ENCODE results near the gene MAP3K5. TPM values are rescaled to one million over a fixed set of nuclear protein-coding genes. Genes with fewer than 3 reads are reported as not detected.

MAP3K5 gene
- total and polyA plus RNA-seq, 9 of the 15 experiments (the other 6 are each of a cell fraction or from before 2014, with no cell fraction given) = 2.2 to 13.0 (median 9.9) TPM

DNA sequence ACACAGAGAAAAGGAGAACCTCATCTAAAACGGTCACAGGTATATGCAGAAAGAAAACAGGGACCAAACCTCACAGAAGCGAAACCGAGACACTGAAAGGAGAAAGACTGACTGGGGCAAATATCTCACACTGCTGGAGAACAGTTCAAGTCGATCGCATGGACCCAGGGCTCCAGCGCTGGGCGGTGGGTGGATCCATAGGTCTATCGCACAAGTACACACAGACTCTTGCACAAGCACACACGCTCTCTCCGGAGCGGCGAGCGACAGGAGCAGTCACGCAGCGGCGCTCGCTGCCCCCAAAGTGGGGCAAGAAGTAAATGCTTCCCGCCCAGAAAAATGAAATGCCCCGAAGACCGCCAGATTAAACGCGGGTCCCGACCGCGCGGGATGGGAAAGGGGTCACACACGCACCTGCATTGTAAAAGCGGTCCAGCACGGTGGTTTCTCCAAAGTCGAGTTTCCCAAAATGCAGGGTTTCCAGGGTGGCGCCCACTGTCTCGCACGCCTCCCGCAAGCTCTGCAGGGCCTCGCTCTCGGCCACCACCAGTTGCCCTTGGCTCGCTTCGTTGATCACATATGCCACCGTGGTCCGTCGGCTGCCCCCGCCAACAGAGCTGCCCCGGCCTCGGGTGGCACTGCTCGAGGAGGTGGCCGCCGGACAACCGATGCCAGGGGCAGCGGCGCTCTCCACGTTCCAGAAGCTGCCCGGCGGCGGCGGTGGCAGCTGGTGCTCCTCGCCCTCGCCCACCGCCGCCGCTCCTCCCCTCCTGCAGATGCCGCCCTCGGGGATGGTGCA lies 782 bp downstream of the MAP3K5 start (continued):
- no peak for TF ChIP-seq ZNF140 (CRISPR knock-in tag; IDR thresholded peaks at IDR 0.05)
- TF ChIP-seq SMARCC2 (IDR thresholded peaks at IDR 0.05; ENCODE audit: low read depth) = no peak
- TF ChIP-seq NFRKB (IDR thresholded peaks at IDR 0.05; ENCODE audit: low read depth) = 0 out of 2 replicates have a peak, but pooled peaks have one; percentile 42
- TF ChIP-seq ZNF197 (CRISPR knock-in tag; IDR thresholded peaks at IDR 0.05; ENCODE audit: low read depth) = no peak
- TF ChIP-seq ZNF134 (CRISPR knock-in tag; conservative IDR thresholded peaks at IDR 0.05) = no peak
- TF ChIP-seq EP300 (IDR thresholded peaks at IDR 0.05; ENCODE audit: low read length) = peak; percentile 32; the same call in 1 of the 2 replicates
- TF ChIP-seq, protein P1, sequence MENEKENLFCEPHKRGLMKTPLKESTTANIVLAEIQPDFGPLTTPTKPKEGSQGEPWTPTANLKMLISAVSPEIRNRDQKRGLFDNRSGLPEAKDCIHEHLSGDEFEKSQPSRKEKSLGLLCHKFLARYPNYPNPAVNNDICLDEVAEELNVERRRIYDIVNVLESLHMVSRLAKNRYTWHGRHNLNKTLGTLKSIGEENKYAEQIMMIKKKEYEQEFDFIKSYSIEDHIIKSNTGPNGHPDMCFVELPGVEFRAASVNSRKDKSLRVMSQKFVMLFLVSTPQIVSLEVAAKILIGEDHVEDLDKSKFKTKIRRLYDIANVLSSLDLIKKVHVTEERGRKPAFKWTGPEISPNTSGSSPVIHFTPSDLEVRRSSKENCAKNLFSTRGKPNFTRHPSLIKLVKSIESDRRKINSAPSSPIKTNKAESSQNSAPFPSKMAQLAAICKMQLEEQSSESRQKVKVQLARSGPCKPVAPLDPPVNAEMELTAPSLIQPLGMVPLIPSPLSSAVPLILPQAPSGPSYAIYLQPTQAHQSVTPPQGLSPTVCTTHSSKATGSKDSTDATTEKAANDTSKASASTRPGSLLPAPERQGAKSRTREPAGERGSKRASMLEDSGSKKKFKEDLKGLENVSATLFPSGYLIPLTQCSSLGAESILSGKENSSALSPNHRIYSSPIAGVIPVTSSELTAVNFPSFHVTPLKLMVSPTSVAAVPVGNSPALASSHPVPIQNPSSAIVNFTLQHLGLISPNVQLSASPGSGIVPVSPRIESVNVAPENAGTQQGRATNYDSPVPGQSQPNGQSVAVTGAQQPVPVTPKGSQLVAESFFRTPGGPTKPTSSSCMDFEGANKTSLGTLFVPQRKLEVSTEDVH (IDR thresholded peaks at IDR 0.05; ENCODE audit: low read depth, partially characterized antibody) = no peak
- TF ChIP-seq, protein P2, sequence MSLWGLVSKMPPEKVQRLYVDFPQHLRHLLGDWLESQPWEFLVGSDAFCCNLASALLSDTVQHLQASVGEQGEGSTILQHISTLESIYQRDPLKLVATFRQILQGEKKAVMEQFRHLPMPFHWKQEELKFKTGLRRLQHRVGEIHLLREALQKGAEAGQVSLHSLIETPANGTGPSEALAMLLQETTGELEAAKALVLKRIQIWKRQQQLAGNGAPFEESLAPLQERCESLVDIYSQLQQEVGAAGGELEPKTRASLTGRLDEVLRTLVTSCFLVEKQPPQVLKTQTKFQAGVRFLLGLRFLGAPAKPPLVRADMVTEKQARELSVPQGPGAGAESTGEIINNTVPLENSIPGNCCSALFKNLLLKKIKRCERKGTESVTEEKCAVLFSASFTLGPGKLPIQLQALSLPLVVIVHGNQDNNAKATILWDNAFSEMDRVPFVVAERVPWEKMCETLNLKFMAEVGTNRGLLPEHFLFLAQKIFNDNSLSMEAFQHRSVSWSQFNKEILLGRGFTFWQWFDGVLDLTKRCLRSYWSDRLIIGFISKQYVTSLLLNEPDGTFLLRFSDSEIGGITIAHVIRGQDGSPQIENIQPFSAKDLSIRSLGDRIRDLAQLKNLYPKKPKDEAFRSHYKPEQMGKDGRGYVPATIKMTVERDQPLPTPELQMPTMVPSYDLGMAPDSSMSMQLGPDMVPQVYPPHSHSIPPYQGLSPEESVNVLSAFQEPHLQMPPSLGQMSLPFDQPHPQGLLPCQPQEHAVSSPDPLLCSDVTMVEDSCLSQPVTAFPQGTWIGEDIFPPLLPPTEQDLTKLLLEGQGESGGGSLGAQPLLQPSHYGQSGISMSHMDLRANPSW (CRISPR knock-in tag; IDR thresholded peaks at IDR 0.05) = no peak
- no peak for TF ChIP-seq SIN3B (IDR thresholded peaks at IDR 0.05; ENCODE audit: low read depth)
- peak; percentile 62 for TF ChIP-seq EP400 (IDR thresholded peaks at IDR 0.05)
- TF ChIP-seq TAF15 (IDR thresholded peaks at IDR 0.05; ENCODE audit: low read depth, low read length) = no peak
- TF ChIP-seq COPS2 (conservative IDR thresholded peaks at IDR 0.05) = no peak
- TF ChIP-seq TGIF2 (CRISPR knock-in tag; IDR thresholded peaks at IDR 0.05) = no peak
- TF ChIP-seq, protein P3, sequence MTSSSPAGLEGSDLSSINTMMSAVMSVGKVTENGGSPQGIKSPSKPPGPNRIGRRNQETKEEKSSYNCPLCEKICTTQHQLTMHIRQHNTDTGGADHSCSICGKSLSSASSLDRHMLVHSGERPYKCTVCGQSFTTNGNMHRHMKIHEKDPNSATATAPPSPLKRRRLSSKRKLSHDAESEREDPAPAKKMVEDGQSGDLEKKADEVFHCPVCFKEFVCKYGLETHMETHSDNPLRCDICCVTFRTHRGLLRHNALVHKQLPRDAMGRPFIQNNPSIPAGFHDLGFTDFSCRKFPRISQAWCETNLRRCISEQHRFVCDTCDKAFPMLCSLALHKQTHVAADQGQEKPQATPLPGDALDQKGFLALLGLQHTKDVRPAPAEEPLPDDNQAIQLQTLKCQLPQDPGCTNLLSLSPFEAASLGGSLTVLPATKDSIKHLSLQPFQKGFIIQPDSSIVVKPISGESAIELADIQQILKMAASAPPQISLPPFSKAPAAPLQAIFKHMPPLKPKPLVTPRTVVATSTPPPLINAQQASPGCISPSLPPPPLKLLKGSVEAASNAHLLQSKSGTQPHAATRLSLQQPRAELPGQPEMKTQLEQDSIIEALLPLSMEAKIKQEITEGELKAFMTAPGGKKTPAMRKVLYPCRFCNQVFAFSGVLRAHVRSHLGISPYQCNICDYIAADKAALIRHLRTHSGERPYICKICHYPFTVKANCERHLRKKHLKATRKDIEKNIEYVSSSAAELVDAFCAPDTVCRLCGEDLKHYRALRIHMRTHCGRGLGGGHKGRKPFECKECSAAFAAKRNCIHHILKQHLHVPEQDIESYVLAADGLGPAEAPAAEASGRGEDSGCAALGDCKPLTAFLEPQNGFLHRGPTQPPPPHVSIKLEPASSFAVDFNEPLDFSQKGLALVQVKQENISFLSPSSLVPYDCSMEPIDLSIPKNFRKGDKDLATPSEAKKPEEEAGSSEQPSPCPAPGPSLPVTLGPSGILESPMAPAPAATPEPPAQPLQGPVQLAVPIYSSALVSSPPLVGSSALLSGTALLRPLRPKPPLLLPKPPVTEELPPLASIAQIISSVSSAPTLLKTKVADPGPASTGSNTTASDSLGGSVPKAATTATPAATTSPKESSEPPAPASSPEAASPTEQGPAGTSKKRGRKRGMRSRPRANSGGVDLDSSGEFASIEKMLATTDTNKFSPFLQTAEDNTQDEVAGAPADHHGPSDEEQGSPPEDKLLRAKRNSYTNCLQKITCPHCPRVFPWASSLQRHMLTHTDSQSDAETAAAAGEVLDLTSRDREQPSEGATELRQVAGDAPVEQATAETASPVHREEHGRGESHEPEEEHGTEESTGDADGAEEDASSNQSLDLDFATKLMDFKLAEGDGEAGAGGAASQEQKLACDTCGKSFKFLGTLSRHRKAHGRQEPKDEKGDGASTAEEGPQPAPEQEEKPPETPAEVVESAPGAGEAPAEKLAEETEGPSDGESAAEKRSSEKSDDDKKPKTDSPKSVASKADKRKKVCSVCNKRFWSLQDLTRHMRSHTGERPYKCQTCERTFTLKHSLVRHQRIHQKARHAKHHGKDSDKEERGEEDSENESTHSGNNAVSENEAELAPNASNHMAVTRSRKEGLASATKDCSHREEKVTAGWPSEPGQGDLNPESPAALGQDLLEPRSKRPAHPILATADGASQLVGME (CRISPR knock-in tag; IDR thresholded peaks at IDR 0.05) = 0 out of 2 replicates have a peak, but pooled peaks have one; percentile 29
- TF ChIP-seq JUNB (CRISPR knock-in tag; conservative IDR thresholded peaks at IDR 0.05) = no peak
- TF ChIP-seq FOXA1 (IDR thresholded peaks at IDR 0.05; ENCODE audit: borderline replicate concordance) = no peak
- TF ChIP-seq RBM25 (IDR thresholded peaks at IDR 0.05; ENCODE audit: low read depth, low read length, severe bottlenecking) = no peak
